H1 (cell line): Measurements from ENCODE around the gene SERINC1. TPM values are rescaled to one million over a fixed set of nuclear protein-coding genes. Genes with fewer than 3 reads are reported as not detected.

Experiments used
- CHD7 ChIP-seq: fragments of 300-600 bp; sonication (generic); IDR thresholded peaks from 2 replicates; pipeline ENCODE4 v1.7.1; 2012; ENCODE audit warnings: low read length, moderate library complexity, mild to moderate bottlenecking, inconsistent platforms; ENCODE audit not compliant: insufficient replicate concordance
- HDAC2 ChIP-seq, 2 experiments: fragments of 300-600 bp in 1 of 2; sonication (generic) in 1 of 2; IDR thresholded peaks; 2 replicates each; pipeline ENCODE4 v1.6.1; 2011 to 2012; ENCODE audit warnings: low read depth in 2 of 2, low read length in 2 of 2, mild to moderate bottlenecking in 2 of 2, moderate library complexity in 2 of 2, borderline replicate concordance in 1 of 2, inconsistent platforms in 1 of 2
- HDAC6 ChIP-seq: IDR thresholded peaks from one replicate; pipeline ENCODE4 v1.7.1; 2012; ENCODE audit warnings: low read depth, mild to moderate bottlenecking, inconsistent platforms, low read length, moderate library complexity
- JUND ChIP-seq: IDR thresholded peaks from 2 replicates; pipeline ENCODE4 v1.6.1; 2011; ENCODE audit warnings: mild to moderate bottlenecking, improper control_type of control experiment, low read length
- POLR2AphosphoS5 ChIP-seq: IDR thresholded peaks from 2 replicates; pipeline ENCODE4 v1.6.1; 2011; ENCODE audit warnings: low read depth, low read length
- RXRA ChIP-seq: IDR thresholded peaks from 2 replicates; pipeline ENCODE4 v1.6.1; 2011; ENCODE audit warnings: low read depth, mild to moderate bottlenecking, low read length, moderate library complexity; ENCODE audit not compliant: insufficient read depth
- TBP ChIP-seq: IDR thresholded peaks from 2 replicates; pipeline ENCODE4 v1.6.1; 2011; ENCODE audit warnings: low read depth, low read length, improper control_type of control experiment
- YY1 ChIP-seq: IDR thresholded peaks from 2 replicates; pipeline ENCODE4 v1.6.1; 2011; ENCODE audit warnings: low read depth, mild to moderate bottlenecking, low read length
- polyA plus RNA-seq, 7 experiments: library from polyadenylated mRNA; depleted of rRNA in 3 of 7; stranded (reverse) in 5 of 7; unstranded in 2 of 7; fragments of >200 nt in 5 of 7; fragments of 200-250 nt in 2 of 7; gene quantifications; 1 replicate in 5 of 7; 2 replicates in 1 of 7; 4 replicates in 1 of 7; pipeline versions ENCODE4 v1.2.1 to v1.2.3, GENCODE V29; 2011 to 2013; ENCODE audit warnings: missing spikeins in 2 of 7, mixed read lengths in 2 of 7
- total RNA-seq: library from RNA; stranded (reverse); fragmentation: NEBNext Ultra II Directional; extraction: Animal tissue kit (Norgen Biotek cat#: 25700); gene quantifications from 2 replicates; pipeline ENCODE4 v1.2.1, GENCODE V29; 2021

The SERINC1 gene
- total and polyA plus RNA-seq, 2 of the 8 experiments (the other 6 are each of a cell fraction or from before 2014, with no cell fraction given), result 15.4 to 38.6 TPM

- no peak for TF ChIP-seq CHD7
- no peak; the same call in 1 of the 2 replicates for TF ChIP-seq POLR2AphosphoS5
- TF ChIP-seq JUND, result no peak
- TF ChIP-seq TBP, result no peak
- no peak for TF ChIP-seq HDAC6
- no peak for TF ChIP-seq HDAC2 (IDR thresholded peaks at IDR 0.05; ENCODE audit: borderline replicate concordance in 1 of 2, low read depth in 2 of 2, low read length in 2 of 2)
- TF ChIP-seq RXRA, result no peak
- TF ChIP-seq YY1, result no peak
Measured at GRCh38 chr6:122438975-122439374, 32.6 kb downstream of the SERINC1 start (continued).
